Thyroid gland (tissue), 4 donors: Measurements from ENCODE around the gene RBM4B. TPM values are rescaled to one million over a fixed set of nuclear protein-coding genes. Genes with fewer than 3 reads are reported as not detected.

Source experiments
- DNase-seq, 2 donors: peaks; one replicate each; pipeline ENCODE4 v3.0.0-alpha.2; 2019
- H3K27ac ChIP-seq, 3 donors: fragments of 200-600 bp; sonication (generic); 1 replicate in 2 of 3; 2 replicates in 1 of 3; pipeline ENCODE4 v1.5.1; 2016 to 2019; ENCODE audit warnings: mild to moderate bottlenecking in 1 of 3, moderate library complexity in 1 of 3
- H3K27me3 ChIP-seq: fragments of 200-600 bp; sonication (generic); one replicate; pipeline ENCODE4 v1.5.1; 2019
- H3K36me3 ChIP-seq, 2 donors: fragments of 200-600 bp; sonication (generic); one replicate each; pipeline ENCODE4 v1.5.1; 2016 to 2019
- H3K4me1 ChIP-seq, 2 donors: fragments of 200-600 bp; sonication (generic); one replicate each; pipeline ENCODE4 v1.5.1; 2017 to 2019
- H3K4me3 ChIP-seq, 3 donors: fragments of 200-600 bp; sonication (generic); replicated peaks in 1 of 3; 1 replicate in 2 of 3; 2 replicates in 1 of 3; pipeline ENCODE4 v1.5.1; 2016; ENCODE audit warnings: mild to moderate bottlenecking in 1 of 3
- H3K9me3 ChIP-seq: fragments of 200-600 bp; sonication (generic); one replicate; pipeline ENCODE4 v1.5.1; 2017
- CTCF ChIP-seq, 6 experiments: fragments of 200-600 bp in 3 of 6; fragments of 450-650 bp in 3 of 6; sonication (generic) in 3 of 6; IDR thresholded peaks; one replicate each; pipeline ENCODE4 v1.5.1; 2016 to 2019; ENCODE audit warnings: antibody characterized with exemption in 6 of 6, mild to moderate bottlenecking in 2 of 6, inconsistent platforms in 1 of 6, moderate library complexity in 1 of 6
- POLR2A ChIP-seq, 2 donors: fragments of 450-650 bp; IDR thresholded peaks; one replicate each; pipeline ENCODE4 v1.6.1; 2017; ENCODE audit warnings: antibody characterized with exemption in 2 of 2, mild to moderate bottlenecking in 2 of 2, moderate library complexity in 1 of 2
- WGBS, 2 donors: methylation state at CpG; one replicate each; pipeline ENCODE4 v1.1.5; 2017; 5-methylcytosine and 5-hydroxymethylcytosine counted together
- intact Hi-C: fragments of 100-400 bp; cut with DNase I; formaldehyde crosslinking; loops from one replicate; pipeline ENCODE4 v1.15.1; 2023
- total RNA-seq, 4 donors: library from RNA; depleted of rRNA; stranded (reverse); fragments of >200 nt; gene quantifications; one replicate each; pipeline ENCODE4 v1.2.3, GENCODE V29; 2016

The RBM4B gene
- total RNA-seq, 4 donors from 2014 or later, result 16.6 to 24.7 (median 24.2) TPM

- Histone ChIP-seq H3K27me3 (no peaks in the 10 kb centered on the region), H3K27ac (no peak overlapping the region), H3K36me3 (no peaks in the 10 kb centered on the region), H3K9me3 (no peaks in the 10 kb centered on the region), H3K4me3 (no peak overlapping the region), H3K4me1 (peaks cover 0 to 7% of the 10 kb centered on the region in 2 donors)
- 94 to 96% methylated on average over 16 to 19 of the region's 19 CpGs for WGBS, 2 donors
- no peak for DNase-seq
- TF ChIP-seq POLR2A (IDR thresholded peaks at IDR 0.05) (no peak), CTCF (IDR thresholded peaks at IDR 0.05) (no peak)
- intact Hi-C loops, result no loop called here
Measured at GRCh38 chr11:66715346-66716085, 37.8 kb upstream of the RBM4B start.

GRCh38 chr11:66713746-66714480, 36.2 kb upstream of the RBM4B start:
- TF ChIP-seq POLR2A (IDR thresholded peaks at IDR 0.05) (no peak), CTCF (IDR thresholded peaks at IDR 0.05) (no peak)
- intact Hi-C loops, result no loop called here
- no peak for DNase-seq
- Histone ChIP-seq H3K4me3 (no peak overlapping the region), H3K4me1 (peaks cover 0 to 7% of the 10 kb centered on the region in 2 donors), H3K9me3 (no peaks in the 10 kb centered on the region), H3K36me3 (no peaks in the 10 kb centered on the region), H3K27me3 (no peaks in the 10 kb centered on the region), H3K27ac (no peak overlapping the region)
- 77 to 82% methylated on average over 12 of the region's 12 CpGs for WGBS, 2 donors

- intact Hi-C loops, result no loop called here
- WGBS, 2 donors, result 83 to 88% methylated on average over 11 to 15 of the region's 15 CpGs
- H3K27ac ChIP-seq, result no peak overlapping the region
Measured at GRCh38 chr11:66710384-66710930, 32.8 kb upstream of the RBM4B start.

GRCh38 chr11:66708701-66709100, 31.0 kb upstream of the RBM4B start:
- no peak for TF ChIP-seq CTCF (IDR thresholded peaks at IDR 0.05)
- TF ChIP-seq POLR2A (IDR thresholded peaks at IDR 0.05), result no peak
- no peaks in the 10 kb centered on the region for H3K36me3 ChIP-seq
- no peak overlapping the region for H3K27ac ChIP-seq
- no peaks in the 10 kb centered on the region for H3K27me3 ChIP-seq
- no peak for DNase-seq
- H3K4me1 ChIP-seq, result no peaks in the 10 kb centered on the region
- no peaks in the 10 kb centered on the region for H3K9me3 ChIP-seq
- H3K4me3 ChIP-seq, result no peak overlapping the region
- intact Hi-C loops, result no loop called here
- WGBS, 2 donors, result 95 to 96% methylated on average over 13 to 14 of the region's 14 CpGs

More at GRCh38 chr11:66710384-66710930, 32.8 kb upstream of the RBM4B start:
- no peak for DNase-seq
- H3K4me3 ChIP-seq, result no peak overlapping the region
- H3K9me3 ChIP-seq, result no peaks in the 10 kb centered on the region
- TF ChIP-seq POLR2A (IDR thresholded peaks at IDR 0.05) (no peak), CTCF (IDR thresholded peaks at IDR 0.05) (no peak)
- no peaks in the 10 kb centered on the region for H3K36me3 ChIP-seq
- H3K4me1 ChIP-seq, result no peaks in the 10 kb centered on the region
- no peaks in the 10 kb centered on the region for H3K27me3 ChIP-seq

GRCh38 chr11:66708094-66708493, 30.4 kb upstream of the RBM4B start:
- Histone ChIP-seq H3K27me3 (no peaks in the 10 kb centered on the region), H3K9me3 (no peaks in the 10 kb centered on the region), H3K27ac (no peak overlapping the region), H3K4me1 (no peaks in the 10 kb centered on the region), H3K4me3 (no peak overlapping the region), H3K36me3 (no peaks in the 10 kb centered on the region)
- intact Hi-C loops, result no loop called here
- TF ChIP-seq CTCF (IDR thresholded peaks at IDR 0.05), result no peak
- TF ChIP-seq POLR2A (IDR thresholded peaks at IDR 0.05), result no peak
- no peak for DNase-seq
- 93 to 94% methylated on average over 19 to 20 of the region's 20 CpGs for WGBS, 2 donors
